GM12878 (cell line): ENCODE data around the gene ZNF215. TPM values are rescaled to one million over a fixed set of nuclear protein-coding genes. Genes with fewer than 3 reads are reported as not detected.

Experiments
- ATAC-seq: fragments of 200-7000 bp; cut with Tn5 transposase; 3 replicates; pipeline ENCODE4 v1.9.1; 2020; ENCODE audit warnings: mild to moderate bottlenecking, moderate library complexity
- BruUV-seq: library from RNA; stranded (reverse); fragments of 400-500 nt; replicated peaks from 2 replicates; lab custom pipeline; 2021; lab: Mats Ljungman, UMichigan
- CTCF ChIA-PET: fragments of 300-600 bp; sonication (Branson Sonifier 250); formaldehyde crosslinking; extraction: SDS; loops from one replicate; lab custom pipeline; 2021; ENCODE audit warnings: inconsistent platforms; lab: Yijun Ruan, JAX
- POLR2A ChIA-PET: fragments of 350-600 bp; formaldehyde crosslinking; extraction: SDS; loops from one replicate; lab custom pipeline; 2021; ENCODE audit warnings: inconsistent platforms; lab: Charles Lee
- RAD21 ChIA-PET: fragments of 300-600 bp; sonication (Branson Sonifier 250); formaldehyde crosslinking; loops from one replicate; lab custom pipeline; 2023; ENCODE audit warnings: antibody characterized with exemption; ENCODE audit not compliant: unreplicated experiment; lab: Charles Lee
- SMC1A ChIA-PET: fragments of 300-600 bp; sonication (Branson Sonifier 250); formaldehyde crosslinking; loops from one replicate; lab custom pipeline; 2023; ENCODE audit not compliant: unreplicated experiment, uncharacterized antibody; lab: Charles Lee
- DNase-seq: peaks from one replicate; pipeline ENCODE4 v3.0.0-alpha.2; 2011; ENCODE audit warnings: low read depth, low spot score
- FAIRE-seq: peaks from 3 replicates; lab custom pipeline; 2011; peaks lifted over from hg19 to GRCh38; lab: Jason Lieb, UNC
- H2AFZ ChIP-seq: 2 replicates; pipeline ENCODE4 v1.6.0; 2011; ENCODE audit warnings: low read depth, low read length, control low read depth; ENCODE audit not compliant: control insufficient read depth
- H3K27ac ChIP-seq: 2 replicates; pipeline ENCODE4 v1.5.1; 2011; ENCODE audit warnings: control low read depth; ENCODE audit not compliant: control insufficient read depth, insufficient read depth
- H3K27me3 ChIP-seq, 2 experiments: replicated peaks in 1 of 2; 2 replicates each; pipeline versions ENCODE4 v1.6.0 to v1.6.1; 2011; ENCODE audit warnings: low read length in 1 of 2; ENCODE audit not compliant: control insufficient read depth in 2 of 2, insufficient read depth in 2 of 2
- H3K36me3 ChIP-seq, 2 experiments: 2 replicates each; pipeline ENCODE4 v1.5.1; 2011; ENCODE audit warnings: low read length in 1 of 2; ENCODE audit not compliant: control insufficient read depth in 2 of 2, insufficient read depth in 2 of 2
- H3K4me1 ChIP-seq: 2 replicates; pipeline ENCODE4 v1.6.1; 2011; ENCODE audit warnings: mild to moderate bottlenecking, low read length, moderate library complexity, mixed read lengths; ENCODE audit not compliant: control insufficient read depth, insufficient read depth
- H3K4me2 ChIP-seq: 2 replicates; pipeline ENCODE4 v1.6.0; 2011; ENCODE audit warnings: control low read depth; ENCODE audit not compliant: control insufficient read depth, insufficient read depth
- H3K4me3 ChIP-seq: fragments of 200-600 bp; sonication (generic); 2 replicates; pipeline ENCODE4 v1.5.1; 2016
- H3K79me2 ChIP-seq: 2 replicates; pipeline ENCODE4 v1.6.0; 2011; ENCODE audit warnings: low read length; ENCODE audit not compliant: control insufficient read depth, insufficient read depth
- H3K9ac ChIP-seq: 2 replicates; pipeline ENCODE4 v1.8.0; 2011; ENCODE audit warnings: low read length, control low read depth, mixed read lengths; ENCODE audit not compliant: control insufficient read depth, insufficient read depth
- H3K9me3 ChIP-seq: replicated peaks from 3 replicates; pipeline ENCODE4 v1.5.1; 2011; ENCODE audit warnings: mild to moderate bottlenecking, low read length; ENCODE audit not compliant: control insufficient read depth, insufficient read depth
- H4K20me1 ChIP-seq: 2 replicates; pipeline ENCODE4 v1.6.0; 2011; ENCODE audit not compliant: control insufficient read depth, insufficient read depth
- CBFB ChIP-seq: IDR thresholded peaks from 2 replicates; pipeline ENCODE4 v1.6.1; 2016; ENCODE audit warnings: antibody characterized with exemption, low read depth
- CREM ChIP-seq: IDR thresholded peaks from 2 replicates; pipeline ENCODE4 v1.6.1; 2014; ENCODE audit warnings: antibody characterized with exemption, low read depth
- CUX1 ChIP-seq: IDR thresholded peaks from 2 replicates; pipeline ENCODE4 v1.6.1; 2012; ENCODE audit warnings: improper control_type of control experiment, low read depth, low read length; ENCODE audit not compliant: insufficient replicate concordance
- E2F8 ChIP-seq: fragments of 450-650 bp; IDR thresholded peaks from 2 replicates; pipeline ENCODE4 v1.6.1; 2018; ENCODE audit warnings: mild to moderate bottlenecking, low read depth, moderate library complexity; ENCODE audit not compliant: partially characterized antibody
- NFIC ChIP-seq: IDR thresholded peaks from 2 replicates; pipeline ENCODE4 v1.6.1; 2012; ENCODE audit warnings: low read depth, mild to moderate bottlenecking, inconsistent platforms, low read length, moderate library complexity
- SMAD5 ChIP-seq: IDR thresholded peaks from 2 replicates; pipeline ENCODE4 v1.6.1; 2016; ENCODE audit warnings: antibody characterized with exemption, low read depth
- TCF12 ChIP-seq: IDR thresholded peaks from 2 replicates; pipeline ENCODE4 v1.6.1; 2011; ENCODE audit warnings: low read depth, mild to moderate bottlenecking, low read length
- ZNF217 ChIP-seq: fragments of 450-650 bp; IDR thresholded peaks from 2 replicates; pipeline ENCODE4 v1.6.1; 2017; ENCODE audit warnings: antibody characterized with exemption, mild to moderate bottlenecking
- WGBS: methylation state at CpG from one replicate; pipeline ENCODE4 v1.1.6; 2016; ENCODE audit warnings: low lambda C conversion rate; ENCODE audit not compliant: insufficient replicate concordance, insufficient coverage; ENCODE audit errors: missing lambda C conversion rate; 5-methylcytosine and 5-hydroxymethylcytosine counted together
- in situ Hi-C: fragments of 300-500 bp; cut with MboI; formaldehyde crosslinking; loops from 9 replicates; pipeline ENCODE4 v1.14.3; 2018; ENCODE audit warnings: mixed read lengths
- intact Hi-C: fragments of 100-400 bp; cut with micrococcal nuclease; formaldehyde crosslinking; loops from one replicate; pipeline ENCODE4 v1.14.2; 2022; ENCODE audit not compliant: unreplicated experiment
- polyA plus RNA-seq, 11 experiments: library from polyadenylated mRNA; depleted of rRNA in 4 of 11; unstranded in 6 of 11; stranded (reverse) in 5 of 11; fragments of >200 nt; fragmentation: Nextera tagmentation in 4 of 11; fragmentation: Illumina TruSeq in 1 of 11; extraction: Ambion mirVana in 4 of 11; extraction: Trizol in 1 of 11; gene quantifications; 1 replicate in 1 of 11; 2 replicates in 10 of 11; pipeline versions ENCODE4 v1.2.1 to v1.2.3, GENCODE V29; 2011 to 2016; ENCODE audit warnings: inconsistent platforms in 2 of 11, missing spikeins in 2 of 11, low read depth in 1 of 11
- total RNA-seq, 4 experiments: library from RNA; depleted of rRNA in 3 of 4; stranded (reverse); fragments of >200 nt in 3 of 4; fragmentation: Illumina TruSeq in 1 of 4; extraction: Trizol in 1 of 4; gene quantifications; 2 replicates each; pipeline versions ENCODE4 v1.2.1 to v1.2.3, GENCODE V29; 2013 to 2021

Gene ZNF215
- total and polyA plus RNA-seq, 10 of the 15 experiments (the other 5 are each of a cell fraction or from before 2014, with no cell fraction given): 1.5 to 3.7 (median 2.3) TPM

GRCh38 chr11:6992026-6992425 lies 65.8 kb downstream of the ZNF215 start:
- whole genome bisulfite sequencing: 48% methylated on average over 2 of the region's 2 CpGs
- no peaks in the 10 kb centered on the region for H3K79me2 ChIP-seq
- FAIRE-seq (no peak), DNase-seq (no peak), ATAC-seq (no peak)
- no peak overlapping the region for H3K9ac ChIP-seq
- H3K9me3 ChIP-seq: no peaks in the 10 kb centered on the region
- intact Hi-C loops: no loop called here
- ChIA-PET SMC1A (no interaction called here), RAD21 (interaction anchor here (0.5 kb wide), 1 partner anchor 48 kb away, joined by 3 read pairs; no protein-coding TSS in a partner anchor), POLR2A (no interaction called here), CTCF (no interaction called here)
- H3K36me3 ChIP-seq: no peaks in the 10 kb centered on the region
- in situ Hi-C loops: no loop called here
- no peak overlapping the region for H2AFZ ChIP-seq
- no peak overlapping the region for H3K27ac ChIP-seq
- no peaks in the 10 kb centered on the region for H3K4me1 ChIP-seq
- BruUV-seq: no TSS peak
- H3K27me3 ChIP-seq: no peaks in the 10 kb centered on the region
- TF ChIP-seq SMAD5 (no peak), CREM (no peak)
- H3K4me3 ChIP-seq: no peak overlapping the region
- H4K20me1 ChIP-seq: no peaks in the 10 kb centered on the region
- H3K4me2 ChIP-seq: no peak overlapping the region

- FAIRE-seq: no peak
- CTCF ChIA-PET: no interaction called here
- TF ChIP-seq ZNF217 (no peak), NFIC (no peak), E2F8 (no peak), TCF12 (no peak), CBFB (no peak), CUX1 (no peak)
These were observed 66.5 kb downstream of the ZNF215 start for GRCh38 chr11:6992457-6993417.

More at GRCh38 chr11:6992457-6993417, 66.5 kb downstream of the ZNF215 start:
- ChIA-PET POLR2A (no interaction called here), RAD21 (interaction anchor here (0.5 kb wide), 1 partner anchor 48 kb away, joined by 3 read pairs; no protein-coding TSS in a partner anchor), SMC1A (no interaction called here)
- WGBS: 25% methylated on average over 11 of the region's 11 CpGs
- no TSS peak for BruUV-seq
- ATAC-seq (no peak), DNase-seq (no peak)
- H3K79me2 ChIP-seq: no peaks in the 10 kb centered on the region
- H3K4me2 ChIP-seq: no peak overlapping the region
- H2AFZ ChIP-seq: no peak overlapping the region
- no peaks in the 10 kb centered on the region for H3K36me3 ChIP-seq
- H3K9me3 ChIP-seq: no peaks in the 10 kb centered on the region
- no peaks in the 10 kb centered on the region for H3K4me1 ChIP-seq
- intact Hi-C loops (no loop called here), in situ Hi-C loops (no loop called here)
- H3K27me3 ChIP-seq: no peaks in the 10 kb centered on the region
- no peak overlapping the region for H3K9ac ChIP-seq
- H3K4me3 ChIP-seq: no peak overlapping the region
- H3K27ac ChIP-seq: no peak overlapping the region
- H4K20me1 ChIP-seq: no peaks in the 10 kb centered on the region
